HG02970 (cell line): ENCODE measurements around the gene RETN.

Source experiments
- ATAC-seq: cut with Tn5 transposase; IDR thresholded peaks from one replicate; pipeline ENCODE4 v1.9.1; 2021; ENCODE audit warnings: mild to moderate bottlenecking, moderate library complexity, moderate number of reproducible peaks; ENCODE audit not compliant: unreplicated experiment, low FRiP score

The RETN gene, protein sequence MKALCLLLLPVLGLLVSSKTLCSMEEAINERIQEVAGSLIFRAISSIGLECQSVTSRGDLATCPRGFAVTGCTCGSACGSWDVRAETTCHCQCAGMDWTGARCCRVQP

GRCh38 chr19:7668842-7669241 lies at the start of gene RETN:
TSS of gene RETN (plus strand) at chr19:7669049. CDS start at chr19:7669327, 278 bp downstream.
- ATAC-seq: no peak

- no peak for ATAC-seq
Measured at GRCh38 chr19:7619671-7620441, 49.0 kb upstream of the RETN start.

DNA sequence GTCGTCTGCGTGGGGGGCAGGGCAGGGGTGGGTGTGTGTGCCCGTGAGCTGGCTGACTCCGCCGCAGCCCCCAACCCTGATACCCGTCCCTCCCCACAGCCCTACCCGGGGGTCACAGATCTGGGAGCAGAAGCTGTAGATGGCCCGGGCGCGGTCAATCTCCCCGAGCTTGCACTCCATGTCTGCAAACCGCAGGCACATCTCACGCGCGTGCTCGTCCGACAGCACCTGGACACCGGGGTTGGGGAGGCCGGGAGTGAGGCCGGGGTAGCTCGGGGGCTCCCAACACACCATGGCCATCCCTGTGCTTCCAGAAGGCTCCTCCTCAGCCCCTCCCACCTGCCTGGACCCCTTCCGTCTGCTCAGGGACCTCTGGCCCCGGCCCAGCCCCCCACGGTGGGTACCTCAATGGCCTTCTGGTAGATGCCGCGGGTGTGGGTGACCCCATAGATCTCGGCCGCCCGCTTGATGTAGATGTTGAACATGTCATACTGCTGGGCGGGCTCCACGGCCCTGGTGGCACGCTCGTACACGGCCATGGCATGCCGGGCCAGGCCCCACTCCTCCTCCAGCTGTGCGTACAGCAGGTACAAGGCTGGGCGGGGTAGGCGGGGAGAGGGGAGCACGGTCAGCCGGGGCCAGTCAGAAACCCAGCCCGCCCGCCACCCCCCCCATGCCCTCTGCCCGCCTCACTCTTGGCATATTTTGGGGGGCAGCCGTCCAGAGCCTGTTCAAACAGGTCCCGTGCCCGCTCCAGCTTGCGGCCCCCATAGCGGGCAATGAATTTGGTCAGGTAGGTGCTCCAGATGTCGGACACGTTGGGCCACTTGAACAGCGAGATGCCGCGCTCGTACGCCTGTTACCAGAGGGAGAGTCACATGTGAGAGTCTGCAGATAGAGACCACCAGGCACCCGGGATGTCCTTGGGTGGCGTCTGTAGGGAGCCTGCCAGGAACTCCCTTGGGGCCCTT lies 48.1 kb upstream of the RETN start:
- ATAC-seq: no peak

GRCh38 chr19:7622933-7623685 lies 45.7 kb upstream of the RETN start:
- no peak for ATAC-seq

GRCh38 chr19:7623725-7624603 lies 44.9 kb upstream of the RETN start:
- no peak for ATAC-seq

DNA sequence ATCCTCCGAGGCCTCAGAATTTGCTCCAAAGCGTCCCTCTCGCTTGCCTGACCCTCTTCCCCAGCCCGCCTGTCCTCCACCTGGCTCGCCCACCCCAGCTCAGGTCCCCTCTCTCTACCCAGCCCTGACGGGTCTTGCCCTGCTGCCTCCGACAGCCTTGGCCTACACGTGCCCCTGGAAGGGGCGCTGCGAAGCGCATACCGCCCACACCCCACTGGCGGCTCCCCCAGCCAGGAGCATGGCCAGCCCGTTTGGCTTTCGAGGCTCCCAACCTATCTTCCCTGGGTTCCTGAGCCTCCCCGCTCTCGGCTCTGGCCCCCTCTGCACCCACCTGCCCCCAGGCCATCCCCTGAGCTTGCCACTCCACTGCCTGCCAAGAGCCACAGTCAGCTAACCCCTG lies 44.0 kb upstream of the RETN start:
- no peak for ATAC-seq

GRCh38 chr19:7625763-7626372 lies 43.0 kb upstream of the RETN start:
- ATAC-seq: no peak

DNA sequence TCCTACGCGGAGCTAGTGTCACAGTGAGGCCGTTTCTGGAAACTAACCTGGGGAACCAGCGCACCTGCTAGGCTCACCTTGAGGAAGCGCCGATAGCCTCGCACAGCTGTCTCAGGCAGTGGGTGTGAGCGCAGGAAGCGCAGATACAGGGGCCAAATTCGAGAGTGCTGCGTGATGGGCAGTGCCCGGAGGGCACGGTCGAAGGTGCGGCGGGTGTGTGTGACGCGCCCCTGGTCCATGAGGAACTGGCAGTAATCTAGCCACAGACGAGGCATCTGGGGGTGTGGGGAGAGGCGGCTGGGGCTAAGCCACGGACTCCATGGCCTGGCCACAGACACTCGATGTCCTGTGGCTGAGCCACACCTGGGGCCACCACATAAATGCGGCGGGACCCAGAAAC lies 41.7 kb upstream of the RETN start:
- no peak for ATAC-seq

DNA sequence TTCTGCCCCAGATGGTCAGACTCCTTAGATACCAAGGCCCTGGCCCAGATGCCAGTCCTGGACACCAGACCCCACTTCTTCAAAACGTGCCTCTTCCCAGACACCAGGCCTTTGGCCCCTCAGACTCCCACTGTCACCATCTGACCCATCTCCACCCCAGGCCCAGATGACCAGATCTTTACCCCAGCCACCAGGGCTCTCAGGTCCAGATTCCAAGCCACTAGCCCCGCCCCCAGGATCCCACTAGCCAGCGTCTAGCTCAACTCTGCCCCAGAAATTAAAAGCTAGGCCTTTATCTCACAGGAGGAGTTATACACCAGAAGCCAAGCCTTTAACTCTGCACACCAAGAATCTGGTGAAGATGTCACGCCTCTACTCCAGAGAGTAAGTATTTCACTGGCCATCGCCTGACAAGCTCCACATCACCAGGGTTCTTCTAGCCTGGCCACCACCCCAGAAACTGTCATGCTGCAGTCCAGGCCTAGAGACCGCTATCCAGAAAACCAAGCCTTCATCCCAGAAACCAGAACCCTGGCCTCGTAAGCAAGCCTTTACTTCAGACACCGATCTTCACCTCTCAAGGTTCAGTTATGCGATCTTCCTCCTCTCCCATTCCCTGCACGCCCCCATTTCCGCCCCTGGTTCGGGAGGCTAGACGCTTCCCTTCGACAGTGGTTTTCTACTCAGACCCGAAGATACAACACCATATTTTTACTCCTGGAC lies 40.1 kb upstream of the RETN start:
- no peak for ATAC-seq

GRCh38 chr19:7629347-7630054 lies 39.3 kb upstream of the RETN start, which contains the start of the genes PET100 and XAB2:
TSS of gene PET100 (plus strand) at chr19:7629793. CDS start at chr19:7629834, 41 bp downstream.
TSS of gene XAB2 (minus strand) at chr19:7629545. CDS start at chr19:7629527, 18 bp downstream.
- ATAC-seq: peak; percentile 91

DNA sequence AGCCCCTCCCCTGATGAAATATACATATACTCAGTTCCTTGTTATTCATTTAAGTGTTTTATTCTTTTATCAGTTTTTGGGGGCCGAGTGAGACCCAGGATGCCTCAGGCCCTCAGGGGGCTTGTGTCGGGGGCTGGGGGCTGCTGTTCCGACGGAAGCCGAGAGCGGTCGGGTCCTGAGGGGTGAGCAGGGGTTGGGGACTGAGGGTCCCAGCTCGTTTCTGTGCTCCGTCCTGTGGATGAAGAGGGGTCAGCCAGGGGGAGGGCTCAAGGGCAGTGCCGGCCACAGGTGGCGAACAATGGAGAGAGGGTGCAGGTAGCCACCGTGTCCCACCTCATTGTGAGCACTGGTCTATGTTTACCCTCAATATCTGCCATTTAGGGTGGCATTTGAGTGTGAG lies 37.3 kb upstream of the RETN start:
- ATAC-seq: no peak

GRCh38 chr19:7632340-7633203 lies 36.3 kb upstream of the RETN start:
- no peak for ATAC-seq

GRCh38 chr19:7633698-7634097 lies 35.2 kb upstream of the RETN start, which contains the start of gene PCP2:
TSS of gene PCP2 (minus strand) at chr19:7633719. CDS start at chr19:7633457, 262 bp downstream.
- ATAC-seq: no peak

- ATAC-seq: no peak
Measured at GRCh38 chr19:7635670-7636069, 33.2 kb upstream of the RETN start.

DNA sequence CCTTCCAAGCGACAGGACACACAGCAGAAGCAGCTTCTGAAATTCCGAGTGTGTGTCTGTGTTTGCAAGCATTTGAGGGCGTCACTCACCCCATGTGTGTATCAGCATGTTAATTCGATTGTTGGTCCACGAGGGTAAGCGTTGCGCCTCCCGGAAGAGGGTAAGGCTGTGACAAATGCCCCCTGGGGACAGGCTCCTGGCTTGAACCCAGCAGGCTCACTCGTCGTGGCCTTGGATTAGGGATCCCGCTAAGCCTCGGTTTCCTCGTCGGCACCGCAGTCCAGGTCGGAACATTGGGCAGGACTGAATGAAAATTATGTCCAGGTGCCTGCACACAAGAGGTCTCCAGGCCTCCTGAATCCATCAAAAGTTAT lies 32.5 kb upstream of the RETN start:
- ATAC-seq: no peak

- peak; percentile 75 for ATAC-seq
Measured at GRCh38 chr19:7636691-7637373, 32.0 kb upstream of the RETN start, which contains the start of gene STXBP2. TSS of gene STXBP2 (plus strand) at chr19:7637110. CDS start at chr19:7637150, 40 bp downstream.
